Breast epithelium (tissue), 4 donors: ENCODE measurements around the gene CNGA4. TPM values are rescaled to one million over a fixed set of nuclear protein-coding genes. Genes with fewer than 3 reads are reported as not detected.

Source experiments
- DNase-seq, 2 donors: peaks; one replicate each; pipeline ENCODE4 v3.0.0-alpha.2; 2019; ENCODE audit warnings: low spot score in 2 of 2
- H3K27ac ChIP-seq, 2 donors: fragments of 200-600 bp; sonication (generic) in 1 of 2; one replicate each; pipeline ENCODE4 v1.5.1; 2016 to 2019; ENCODE audit warnings: mild to moderate bottlenecking in 1 of 2
- H3K27me3 ChIP-seq, 2 donors: fragments of 200-600 bp; sonication (generic) in 1 of 2; one replicate each; pipeline versions ENCODE4 v1.5.1 to v1.6.0; 2017 to 2019; ENCODE audit warnings: control low read depth in 1 of 2, mild to moderate bottlenecking in 1 of 2
- H3K36me3 ChIP-seq: fragments of 200-600 bp; one replicate; pipeline ENCODE4 v1.5.1; 2019
- H3K4me1 ChIP-seq, 2 donors: fragments of 200-600 bp; sonication (generic); one replicate each; pipeline ENCODE4 v1.5.1; 2016 to 2019; ENCODE audit warnings: control low read depth in 1 of 2
- H3K4me3 ChIP-seq, 3 donors: fragments of 200-600 bp; sonication (generic); 1 replicate in 2 of 3; 2 replicates in 1 of 3; pipeline ENCODE4 v1.5.1; 2016 to 2019; ENCODE audit warnings: mild to moderate bottlenecking in 3 of 3, moderate library complexity in 2 of 3
- H3K9me3 ChIP-seq, 2 donors: fragments of 200-600 bp; sonication (generic) in 1 of 2; one replicate each; pipeline ENCODE4 v1.5.1; 2016 to 2019; ENCODE audit warnings: control low read depth in 1 of 2
- CTCF ChIP-seq, 3 donors: fragments of 450-650 bp; IDR thresholded peaks; one replicate each; pipeline ENCODE4 v1.5.1; 2016 to 2017; ENCODE audit warnings: antibody characterized with exemption in 3 of 3, mild to moderate bottlenecking in 3 of 3, moderate library complexity in 3 of 3
- POLR2A ChIP-seq: fragments of 450-650 bp; IDR thresholded peaks from one replicate; pipeline ENCODE4 v1.6.1; 2016; ENCODE audit warnings: antibody characterized with exemption, mild to moderate bottlenecking, moderate library complexity
- POLR2AphosphoS5 ChIP-seq, 3 donors: sonication (generic); formaldehyde crosslinking; IDR thresholded peaks; one replicate each; pipeline ENCODE4 v1.6.1; 2017; ENCODE audit warnings: antibody characterized with exemption in 3 of 3
- intact Hi-C: fragments of 100-400 bp; cut with DNase I; formaldehyde crosslinking; loops from one replicate; pipeline ENCODE4 v1.15.1; 2023; ENCODE audit warnings: low total_unique reads
- total RNA-seq, 3 donors: library from RNA; depleted of rRNA; stranded (reverse); fragments of >200 nt; gene quantifications; one replicate each; pipeline ENCODE4 v1.1.0, GENCODE V29; 2016

Gene CNGA4
- total RNA-seq, 3 donors from 2014 or later, result 0.29 to 0.48 TPM; not detected in 1

- no peaks in the 10 kb centered on the region for H3K4me1 ChIP-seq
- intact Hi-C loops, result no loop called here
- TF ChIP-seq POLR2A (no peak), POLR2AphosphoS5 (IDR thresholded peaks at IDR 0.05) (no peak), CTCF (IDR thresholded peaks at IDR 0.05) (no peak)
- no peak overlapping the region for H3K27ac ChIP-seq
- no peak for DNase-seq
- H3K36me3 ChIP-seq, result no peaks in the 10 kb centered on the region
- H3K9me3 ChIP-seq, result no peaks in the 10 kb centered on the region
- no peaks in the 10 kb centered on the region for H3K27me3 ChIP-seq
- no peak overlapping the region for H3K4me3 ChIP-seq
These were observed 9.0 kb upstream of the CNGA4 start for GRCh38 chr11:6229911-6230310.

GRCh38 chr11:6232899-6233298 lies 6.0 kb upstream of the CNGA4 start:
- TF ChIP-seq CTCF (IDR thresholded peaks at IDR 0.05) (no peak), POLR2A (no peak), POLR2AphosphoS5 (IDR thresholded peaks at IDR 0.05) (no peak)
- Histone ChIP-seq H3K4me1 (no peaks in the 10 kb centered on the region), H3K36me3 (no peaks in the 10 kb centered on the region), H3K9me3 (no peaks in the 10 kb centered on the region), H3K27me3 (no peaks in the 10 kb centered on the region), H3K27ac (no peak overlapping the region), H3K4me3 (no peak overlapping the region)
- intact Hi-C loops, result no loop called here
- no peak for DNase-seq

- Histone ChIP-seq H3K9me3 (no peaks in the 10 kb centered on the region), H3K4me3 (peak overlapping the region; percentile 76 to 80 (median 79)), H3K36me3 (no peaks in the 10 kb centered on the region), H3K4me1 (no peaks in the 10 kb centered on the region), H3K27ac (peak overlapping the region; percentile 90 to 93), H3K27me3 (no peaks in the 10 kb centered on the region)
- intact Hi-C loops, result no loop called here
- TF ChIP-seq POLR2A (no peak), CTCF (IDR thresholded peaks at IDR 0.05) (no peak)
- no peak for DNase-seq
These were observed 4.9 kb upstream of the CNGA4 start for GRCh38 chr11:6233984-6234386.

- peak within 1 kb of the TSS; percentile 76 to 80 (median 79) for H3K4me3 ChIP-seq
- no peaks in the 10 kb centered on the region for H3K9me3 ChIP-seq
- no peaks in the 10 kb centered on the region for H3K36me3 ChIP-seq
- H3K4me1 ChIP-seq, result no peaks in the 10 kb centered on the region
- TF ChIP-seq CTCF (IDR thresholded peaks at IDR 0.05), result no peak
- TF ChIP-seq POLR2AphosphoS5 (IDR thresholded peaks at IDR 0.05), result peak; percentile 73 to 89 (median 76)
- TF ChIP-seq POLR2A, result peak; percentile 30
- peak; percentile 100 for DNase-seq
- no peaks in the 10 kb centered on the region for H3K27me3 ChIP-seq
- intact Hi-C loops, result no loop called here
- peak within 1 kb of the TSS; percentile 90 to 93 for H3K27ac ChIP-seq
These were observed 4.3 kb upstream of the CNGA4 start, which contains the start of gene FHIP1B for GRCh38 chr11:6234387-6235107. FHIP1B (minus strand) TSS chr11:6234636; CDS start chr11:6224516, 10,120 bp downstream.

GRCh38 chr11:6237266-6237665 lies 1.6 kb upstream of the CNGA4 start:
- no peak for DNase-seq
- TF ChIP-seq POLR2AphosphoS5 (IDR thresholded peaks at IDR 0.05) (no peak), POLR2A (no peak), CTCF (IDR thresholded peaks at IDR 0.05) (no peak)
- Histone ChIP-seq H3K36me3 (no peaks in the 10 kb centered on the region), H3K27ac (no peak overlapping the region), H3K4me1 (no peaks in the 10 kb centered on the region), H3K4me3 (no peak overlapping the region), H3K27me3 (no peaks in the 10 kb centered on the region), H3K9me3 (no peaks in the 10 kb centered on the region)
- intact Hi-C loops, result no loop called here
